ENCODE measurements around the gene MINDY4.

Gene MINDY4

GRCh38 chr7:30899630-30900029 lies 128.4 kb downstream of the MINDY4 start:
- Histone ChIP-seq H2AFZ (ENCODE audit: low read depth, low read length, severe bottlenecking) (no peak overlapping the region), H3K27me3 (ENCODE audit: low read length) (no peaks in the 10 kb centered on the region), H3K9ac (ENCODE audit: low read length) (no peak overlapping the region), H3K4me2 (ENCODE audit: low read depth, low read length, poor library complexity, severe bottlenecking) (no peak overlapping the region), H3K36me3 (ENCODE audit: low read length) (no peaks in the 10 kb centered on the region), H3F3A (ENCODE audit: insufficient read depth) (no peaks in the 10 kb centered on the region), H3K27ac (ENCODE audit: low read depth, low read length) (no peak overlapping the region), H3K79me2 (ENCODE audit: insufficient read depth, low read length) (no peaks in the 10 kb centered on the region), H3K9me3 (ENCODE audit: insufficient read depth, low read length) (no peaks in the 10 kb centered on the region), H4K20me1 (ENCODE audit: low read depth, low read length) (no peaks in the 10 kb centered on the region), H3K9me2 (replicated peaks; ENCODE audit: insufficient read depth, low read length) (no peaks in the 10 kb centered on the region), H3K4me3 (ENCODE audit: insufficient read depth, low read length, poor library complexity, severe bottlenecking) (no peak overlapping the region)
- TF ChIP-seq EZH2phosphoT487 (conservative IDR thresholded peaks at IDR 0.05; ENCODE audit: low read length) (no peak), CTCF (IDR thresholded peaks at IDR 0.05; ENCODE audit: insufficient read depth, low read length, poor library complexity, severe bottlenecking) (no peak)

GRCh38 chr7:30900053-30900452 lies 128.8 kb downstream of the MINDY4 start:
- Histone ChIP-seq H3K36me3 (ENCODE audit: low read length) (no peaks in the 10 kb centered on the region), H3K9me3 (ENCODE audit: insufficient read depth, low read length) (no peaks in the 10 kb centered on the region), H3K9me2 (replicated peaks; ENCODE audit: insufficient read depth, low read length) (no peaks in the 10 kb centered on the region), H3K4me2 (ENCODE audit: low read depth, low read length, poor library complexity, severe bottlenecking) (no peak overlapping the region), H3K79me2 (ENCODE audit: insufficient read depth, low read length) (no peaks in the 10 kb centered on the region), H2AFZ (ENCODE audit: low read depth, low read length, severe bottlenecking) (no peak overlapping the region), H3K9ac (ENCODE audit: low read length) (no peak overlapping the region), H3K27me3 (ENCODE audit: low read length) (no peaks in the 10 kb centered on the region), H3K27ac (ENCODE audit: low read depth, low read length) (no peak overlapping the region), H3K4me3 (ENCODE audit: insufficient read depth, low read length, poor library complexity, severe bottlenecking) (no peak overlapping the region), H4K20me1 (ENCODE audit: low read depth, low read length) (no peaks in the 10 kb centered on the region), H3F3A (ENCODE audit: insufficient read depth) (no peaks in the 10 kb centered on the region)
- TF ChIP-seq CTCF (IDR thresholded peaks at IDR 0.05; ENCODE audit: insufficient read depth, low read length, poor library complexity, severe bottlenecking) (no peak), EZH2phosphoT487 (conservative IDR thresholded peaks at IDR 0.05; ENCODE audit: low read length) (no peak)

GRCh38 chr7:30900803-30901362 lies 129.7 kb downstream of the MINDY4 start:
- Histone ChIP-seq H3F3A (ENCODE audit: insufficient read depth) (no peaks in the 10 kb centered on the region), H3K9me3 (ENCODE audit: insufficient read depth, low read length) (no peaks in the 10 kb centered on the region), H3K79me2 (ENCODE audit: insufficient read depth, low read length) (no peaks in the 10 kb centered on the region), H3K4me2 (ENCODE audit: low read depth, low read length, poor library complexity, severe bottlenecking) (no peak overlapping the region), H3K4me3 (ENCODE audit: insufficient read depth, low read length, poor library complexity, severe bottlenecking) (no peak overlapping the region), H3K27me3 (ENCODE audit: low read length) (no peaks in the 10 kb centered on the region), H2AFZ (ENCODE audit: low read depth, low read length, severe bottlenecking) (no peak overlapping the region), H3K36me3 (ENCODE audit: low read length) (no peaks in the 10 kb centered on the region), H3K9me2 (replicated peaks; ENCODE audit: insufficient read depth, low read length) (no peaks in the 10 kb centered on the region), H3K9ac (ENCODE audit: low read length) (no peak overlapping the region), H4K20me1 (ENCODE audit: low read depth, low read length) (no peaks in the 10 kb centered on the region), H3K27ac (ENCODE audit: low read depth, low read length) (no peak overlapping the region)
- no peak for TF ChIP-seq CTCF (IDR thresholded peaks at IDR 0.05; ENCODE audit: insufficient read depth, low read length, poor library complexity, severe bottlenecking)
- TF ChIP-seq EZH2phosphoT487 (conservative IDR thresholded peaks at IDR 0.05; ENCODE audit: low read length) = no peak

Data from SU-DHL-6 (cell line).